Astrocyte of the cerebellum (primary cell): ENCODE results near the gene ARHGAP10.

Source experiments
- DNase-seq: peaks from one replicate; pipeline ENCODE4 v3.0.0-alpha.2; 2011; ENCODE audit warnings: low read depth
- H3K4me3 ChIP-seq: 2 replicates; pipeline ENCODE4 v1.5.1; 2011; ENCODE audit warnings: mild to moderate bottlenecking, low read depth, low read length, moderate library complexity
- in situ Hi-C: cut with HindIII; loops from 2 replicates; pipeline ENCODE4 v1.10.0; 2017; ENCODE audit warnings: low sequenced_read_pairs
- TF ChIP-seq, protein P1 (sequence below): IDR thresholded peaks from 2 replicates; pipeline ENCODE4 v1.5.1; 2012; ENCODE audit warnings: low read length, low read depth, moderate library complexity, mild to moderate bottlenecking; ENCODE audit errors: missing control alignments

ARHGAP10 gene, protein sequence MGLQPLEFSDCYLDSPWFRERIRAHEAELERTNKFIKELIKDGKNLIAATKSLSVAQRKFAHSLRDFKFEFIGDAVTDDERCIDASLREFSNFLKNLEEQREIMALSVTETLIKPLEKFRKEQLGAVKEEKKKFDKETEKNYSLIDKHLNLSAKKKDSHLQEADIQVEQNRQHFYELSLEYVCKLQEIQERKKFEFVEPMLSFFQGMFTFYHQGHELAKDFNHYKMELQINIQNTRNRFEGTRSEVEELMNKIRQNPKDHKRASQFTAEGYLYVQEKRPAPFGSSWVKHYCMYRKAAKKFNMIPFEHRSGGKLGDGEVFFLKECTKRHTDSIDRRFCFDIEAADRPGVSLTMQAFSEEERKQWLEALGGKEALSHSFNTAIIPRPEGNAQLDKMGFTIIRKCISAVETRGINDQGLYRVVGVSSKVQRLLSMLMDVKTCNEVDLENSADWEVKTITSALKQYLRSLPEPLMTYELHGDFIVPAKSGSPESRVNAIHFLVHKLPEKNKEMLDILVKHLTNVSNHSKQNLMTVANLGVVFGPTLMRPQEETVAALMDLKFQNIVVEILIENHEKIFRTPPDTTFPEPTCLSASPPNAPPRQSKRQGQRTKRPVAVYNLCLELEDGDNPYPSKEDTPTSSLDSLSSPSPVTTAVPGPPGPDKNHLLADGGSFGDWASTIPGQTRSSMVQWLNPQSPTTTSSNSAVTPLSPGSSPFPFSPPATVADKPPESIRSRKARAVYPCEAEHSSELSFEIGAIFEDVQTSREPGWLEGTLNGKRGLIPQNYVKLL

DNA sequence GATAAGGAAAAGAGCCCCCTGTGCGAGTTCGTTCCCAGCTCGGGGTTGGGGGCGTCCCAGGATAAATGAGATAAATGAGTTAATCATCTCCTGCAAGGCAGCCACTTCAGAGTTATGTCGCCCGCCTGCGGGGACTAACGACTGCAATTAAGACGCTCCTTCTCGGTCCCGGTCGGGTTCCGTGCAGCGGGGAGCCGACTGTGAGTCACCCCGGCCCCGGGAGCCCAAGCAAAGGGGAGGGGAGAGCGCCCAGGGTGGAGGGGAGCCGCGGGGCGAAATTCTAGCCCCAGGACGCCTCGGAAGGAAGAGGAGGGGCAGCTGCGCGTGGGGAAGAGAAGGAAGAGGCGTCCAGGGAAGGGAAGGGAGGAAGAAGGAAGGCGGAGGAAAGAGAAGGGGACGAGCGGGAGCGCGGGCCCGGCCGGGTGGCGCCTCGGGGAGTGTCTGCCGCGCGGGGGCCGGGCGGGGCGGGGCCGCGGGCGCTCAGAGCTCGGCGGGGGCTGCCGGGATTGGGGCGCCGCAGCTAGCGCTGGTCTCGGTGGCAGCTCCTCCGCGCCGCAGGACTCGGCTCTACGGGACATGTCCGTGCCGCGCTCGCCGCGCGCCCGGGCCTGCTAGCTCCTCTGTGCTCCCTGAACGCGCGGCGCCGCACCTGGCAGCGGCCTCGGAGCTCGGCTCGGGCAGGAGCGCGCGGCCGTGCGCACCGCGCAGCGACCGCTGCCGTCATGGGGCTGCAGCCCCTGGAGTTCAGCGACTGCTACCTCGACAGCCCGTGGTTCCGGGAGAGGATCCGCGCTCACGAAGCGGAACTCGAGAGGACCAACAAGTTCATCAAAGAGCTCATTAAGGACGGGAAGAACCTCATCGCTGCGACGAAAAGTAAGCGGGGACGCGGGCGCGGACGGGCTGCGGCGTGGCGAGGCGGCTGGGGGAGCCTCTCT lies at the start of gene ARHGAP10:
TSS of gene ARHGAP10 (plus strand) at position 509 of the 938 bp plus-strand sequence. CDS start at position 723, 214 bp downstream.
- TF ChIP-seq, protein P1, sequence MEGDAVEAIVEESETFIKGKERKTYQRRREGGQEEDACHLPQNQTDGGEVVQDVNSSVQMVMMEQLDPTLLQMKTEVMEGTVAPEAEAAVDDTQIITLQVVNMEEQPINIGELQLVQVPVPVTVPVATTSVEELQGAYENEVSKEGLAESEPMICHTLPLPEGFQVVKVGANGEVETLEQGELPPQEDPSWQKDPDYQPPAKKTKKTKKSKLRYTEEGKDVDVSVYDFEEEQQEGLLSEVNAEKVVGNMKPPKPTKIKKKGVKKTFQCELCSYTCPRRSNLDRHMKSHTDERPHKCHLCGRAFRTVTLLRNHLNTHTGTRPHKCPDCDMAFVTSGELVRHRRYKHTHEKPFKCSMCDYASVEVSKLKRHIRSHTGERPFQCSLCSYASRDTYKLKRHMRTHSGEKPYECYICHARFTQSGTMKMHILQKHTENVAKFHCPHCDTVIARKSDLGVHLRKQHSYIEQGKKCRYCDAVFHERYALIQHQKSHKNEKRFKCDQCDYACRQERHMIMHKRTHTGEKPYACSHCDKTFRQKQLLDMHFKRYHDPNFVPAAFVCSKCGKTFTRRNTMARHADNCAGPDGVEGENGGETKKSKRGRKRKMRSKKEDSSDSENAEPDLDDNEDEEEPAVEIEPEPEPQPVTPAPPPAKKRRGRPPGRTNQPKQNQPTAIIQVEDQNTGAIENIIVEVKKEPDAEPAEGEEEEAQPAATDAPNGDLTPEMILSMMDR = no peak
- H3K4me3 ChIP-seq = peak within 1 kb of the TSS; percentile 81
- DNase-seq = no peak
- in situ Hi-C loops = no loop called here

DNA sequence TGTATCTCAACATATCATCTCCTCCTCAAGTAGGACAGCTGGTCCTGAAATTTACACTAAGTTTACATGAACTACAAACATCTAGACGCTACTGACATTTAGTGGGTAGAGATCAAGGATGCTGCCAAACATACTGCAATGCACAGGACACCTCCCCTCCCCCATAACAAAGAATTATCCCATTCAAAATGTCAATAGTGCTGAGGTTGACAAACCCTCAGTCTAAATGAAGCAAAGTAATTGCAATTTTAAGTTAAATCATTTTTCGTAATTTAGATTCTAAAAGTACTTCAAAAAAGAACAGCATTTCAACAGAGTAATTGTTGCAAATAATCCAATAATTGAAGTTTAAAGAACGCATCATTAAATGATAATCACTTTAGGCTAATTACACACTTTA lies 49.1 kb upstream of the ARHGAP10 start:
- in situ Hi-C loops = no loop called here
- TF ChIP-seq, protein P1 = no peak
- H3K4me3 ChIP-seq = peak overlapping the region; percentile 95
- DNase-seq = no peak

DNA sequence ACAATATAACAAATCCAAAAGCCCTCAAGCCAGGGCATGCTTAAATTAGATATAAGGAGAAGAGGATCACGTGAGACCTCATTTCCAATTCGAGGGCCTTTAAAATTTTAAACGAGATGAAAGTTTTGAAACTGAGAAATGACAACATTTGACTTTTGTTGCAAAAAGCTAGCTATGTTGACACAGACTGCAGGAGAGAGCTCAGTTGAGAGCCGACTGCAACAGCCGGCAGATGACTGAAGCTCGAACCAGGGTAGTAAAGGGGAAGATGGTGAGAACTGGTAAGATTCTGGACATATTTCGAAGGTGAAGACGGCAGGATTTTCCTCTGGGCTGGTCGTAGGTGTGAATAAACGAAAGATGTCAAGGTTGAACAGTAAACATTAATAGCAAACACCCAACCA lies 48.7 kb upstream of the ARHGAP10 start:
- no peak for DNase-seq
- TF ChIP-seq, protein P1 = no peak

DNA sequence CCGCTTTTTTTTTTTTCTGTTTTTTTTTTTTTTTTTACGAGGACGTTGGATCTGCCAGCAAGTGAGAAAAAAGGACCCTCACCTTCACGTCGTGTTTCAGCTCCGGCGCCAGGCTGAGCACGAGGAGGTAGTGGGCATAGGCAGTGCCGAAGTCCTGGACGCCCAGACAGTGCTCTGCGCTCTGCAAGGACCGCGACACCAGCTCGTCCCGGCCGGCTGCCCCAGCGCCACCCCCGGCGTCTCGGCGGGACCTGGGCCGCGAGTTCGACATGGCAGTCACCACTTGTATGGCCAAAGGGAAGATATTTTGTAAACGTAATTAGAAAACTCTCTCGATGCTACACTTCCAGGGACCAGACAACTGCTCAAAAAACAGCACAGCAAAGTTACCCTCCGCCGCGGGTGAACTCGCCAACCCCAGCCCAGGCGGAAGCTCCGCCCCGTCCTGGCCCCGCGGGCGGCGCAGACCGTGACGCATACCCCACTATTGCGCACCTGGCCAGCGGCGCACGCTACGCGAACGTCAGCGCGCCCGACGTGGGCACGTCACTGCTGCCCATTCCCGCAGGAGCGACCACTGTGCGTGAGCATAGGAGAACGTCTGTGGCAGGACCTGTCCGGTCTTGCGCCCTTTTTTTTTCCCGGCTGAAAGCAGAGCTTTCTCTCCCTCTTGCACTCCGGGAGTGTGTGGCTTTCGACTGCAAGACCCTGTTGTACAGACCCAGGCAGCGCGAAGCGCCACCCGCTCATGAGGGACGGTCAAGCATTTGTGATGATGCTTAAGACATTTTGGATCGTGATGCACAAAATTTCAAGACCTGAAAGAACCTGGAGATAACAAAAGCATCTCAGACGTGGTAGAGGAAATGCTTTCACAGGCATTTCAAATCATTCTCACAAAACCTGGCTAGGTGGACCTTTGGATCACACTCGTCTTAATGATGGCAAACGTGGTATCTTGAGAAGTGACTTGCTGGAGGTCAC lies 47.9 kb upstream of the ARHGAP10 start, which contains the start of gene PRMT9:
TSS of gene PRMT9 (minus strand) at position 447 of the 984 bp plus-strand sequence. CDS start at position 271, 176 bp downstream.
- in situ Hi-C loops = no loop called here
- TF ChIP-seq, protein P1 = no peak

More for the DNA sequence above, 48.7 kb upstream of the ARHGAP10 start:
- in situ Hi-C loops = no loop called here
- H3K4me3 ChIP-seq = peak overlapping the region; percentile 95

DNA sequence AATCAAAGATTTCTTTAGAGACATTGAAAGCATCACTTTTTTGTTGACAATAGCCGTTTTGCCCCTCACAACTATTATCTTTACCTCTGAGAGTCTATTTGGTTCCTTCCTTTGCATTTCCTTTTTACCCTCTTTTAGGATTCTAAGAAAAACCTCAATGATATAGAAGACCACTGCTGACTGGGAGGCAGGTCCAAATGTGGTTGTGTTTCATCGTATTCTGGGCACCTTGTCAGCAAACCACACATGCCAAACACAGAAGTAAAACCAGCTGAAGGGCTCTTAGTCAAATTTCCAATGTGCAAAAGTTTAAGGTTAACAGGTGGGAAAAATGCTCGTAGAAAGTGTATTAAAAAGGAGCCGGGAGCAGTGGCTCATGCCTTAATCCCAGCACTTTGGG lies 42.8 kb upstream of the ARHGAP10 start:
- in situ Hi-C loops = no loop called here
- TF ChIP-seq, protein P1 = no peak
- DNase-seq = no peak

More for the DNA sequence above, 47.9 kb upstream of the ARHGAP10 start, which contains the start of gene PRMT9:
- H3K4me3 ChIP-seq = peak within 1 kb of the TSS; percentile 95
- DNase-seq = peak; percentile 67

More for the DNA sequence above, 42.8 kb upstream of the ARHGAP10 start:
- no peak overlapping the region for H3K4me3 ChIP-seq
